Prostate gland (tissue), 2 donors: Measurements from ENCODE around the gene RNF217.

Experiments used
- POLR2A ChIP-seq: fragments of 450-650 bp; IDR thresholded peaks from one replicate; pipeline ENCODE4 v1.6.1; 2016; ENCODE audit warnings: antibody characterized with exemption, mild to moderate bottlenecking
- POLR2AphosphoS5 ChIP-seq: sonication (generic); formaldehyde crosslinking; IDR thresholded peaks from one replicate; pipeline ENCODE4 v1.6.1; 2017; ENCODE audit warnings: antibody characterized with exemption
- TF ChIP-seq, protein P1 (sequence below), 4 experiments: fragments of 200-600 bp in 2 of 4; fragments of 450-650 bp in 2 of 4; sonication (generic) in 2 of 4; IDR thresholded peaks; 1 replicate in 3 of 4; 2 replicates in 1 of 4; pipeline ENCODE4 v1.5.1; 2016 to 2019; ENCODE audit warnings: antibody characterized with exemption in 4 of 4, mild to moderate bottlenecking in 2 of 4, moderate library complexity in 2 of 4

DNA sequence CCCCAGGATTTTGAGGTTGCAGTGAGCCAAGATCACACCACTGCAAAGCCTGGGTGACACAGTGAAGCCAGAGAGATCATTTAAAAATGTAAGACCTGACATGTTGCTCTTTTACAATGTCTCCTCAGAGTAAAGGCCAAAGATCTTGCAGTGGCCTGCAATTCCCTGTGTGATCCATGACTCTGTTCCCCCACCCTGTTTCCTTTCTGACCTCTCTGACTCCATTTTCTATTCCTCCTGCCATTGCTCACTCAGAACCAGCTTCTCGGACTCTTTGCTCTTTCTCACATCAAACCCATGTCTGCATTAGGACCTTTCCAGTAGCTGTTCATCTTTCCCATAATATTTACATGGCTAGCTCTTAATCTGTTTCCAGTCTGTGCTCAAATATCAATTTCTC, 28.8 kb downstream of the RNF217 start:
- TF ChIP-seq POLR2A (no peak), POLR2AphosphoS5 (no peak)
- TF ChIP-seq, protein P1, sequence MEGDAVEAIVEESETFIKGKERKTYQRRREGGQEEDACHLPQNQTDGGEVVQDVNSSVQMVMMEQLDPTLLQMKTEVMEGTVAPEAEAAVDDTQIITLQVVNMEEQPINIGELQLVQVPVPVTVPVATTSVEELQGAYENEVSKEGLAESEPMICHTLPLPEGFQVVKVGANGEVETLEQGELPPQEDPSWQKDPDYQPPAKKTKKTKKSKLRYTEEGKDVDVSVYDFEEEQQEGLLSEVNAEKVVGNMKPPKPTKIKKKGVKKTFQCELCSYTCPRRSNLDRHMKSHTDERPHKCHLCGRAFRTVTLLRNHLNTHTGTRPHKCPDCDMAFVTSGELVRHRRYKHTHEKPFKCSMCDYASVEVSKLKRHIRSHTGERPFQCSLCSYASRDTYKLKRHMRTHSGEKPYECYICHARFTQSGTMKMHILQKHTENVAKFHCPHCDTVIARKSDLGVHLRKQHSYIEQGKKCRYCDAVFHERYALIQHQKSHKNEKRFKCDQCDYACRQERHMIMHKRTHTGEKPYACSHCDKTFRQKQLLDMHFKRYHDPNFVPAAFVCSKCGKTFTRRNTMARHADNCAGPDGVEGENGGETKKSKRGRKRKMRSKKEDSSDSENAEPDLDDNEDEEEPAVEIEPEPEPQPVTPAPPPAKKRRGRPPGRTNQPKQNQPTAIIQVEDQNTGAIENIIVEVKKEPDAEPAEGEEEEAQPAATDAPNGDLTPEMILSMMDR (IDR thresholded peaks at IDR 0.05), result no peak
